ENCODE measurements around the gene ZNF333.
"Not testable (repeated sequence)": the region's sequence is repeated elsewhere in the genome, so short reads cannot be mapped to it uniquely, and the experiment has no call there.

The ZNF333 gene

DNA sequence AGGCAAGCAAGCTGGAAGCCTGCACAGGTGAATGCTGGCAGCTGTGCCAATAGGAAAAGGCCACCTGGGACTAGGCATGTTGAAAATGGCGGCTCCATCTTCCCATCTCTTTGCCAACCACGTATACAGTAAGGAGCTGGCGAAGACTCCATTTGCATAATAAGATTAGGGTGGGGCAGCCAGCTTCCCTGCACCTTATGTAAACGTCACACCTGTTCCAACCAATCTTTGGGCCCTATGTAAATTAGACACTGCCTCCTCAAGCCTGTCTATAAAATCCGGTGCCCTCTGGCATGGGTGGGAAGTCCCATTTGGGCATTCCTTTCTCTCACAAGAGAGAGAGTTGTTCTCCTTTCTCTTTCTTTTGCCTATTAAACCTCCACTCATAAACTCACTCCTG lies 71.8 kb downstream of the ZNF333 start:
- TF ChIP-seq POLR2A (IDR thresholded peaks at IDR 0.05; ENCODE audit: low read depth, low read length) (no peak), POLR2AphosphoS5 (IDR thresholded peaks at IDR 0.05; ENCODE audit: low read depth, low read length) (no peak), POU2F2 (IDR thresholded peaks at IDR 0.05; ENCODE audit: low read depth, low read length) (no peak), TAF1 (IDR thresholded peaks at IDR 0.05; ENCODE audit: low read depth, low read length) (no peak), PAX5 (IDR thresholded peaks at IDR 0.05; ENCODE audit: insufficient read depth, low read length, severe bottlenecking) (no peak), SPI1 (IDR thresholded peaks at IDR 0.05; ENCODE audit: low read depth, low read length) (no peak)
- FAIRE-seq (no peak), DNase-seq (ENCODE audit: insufficient read length, low spot score) (no peak)

DNA sequence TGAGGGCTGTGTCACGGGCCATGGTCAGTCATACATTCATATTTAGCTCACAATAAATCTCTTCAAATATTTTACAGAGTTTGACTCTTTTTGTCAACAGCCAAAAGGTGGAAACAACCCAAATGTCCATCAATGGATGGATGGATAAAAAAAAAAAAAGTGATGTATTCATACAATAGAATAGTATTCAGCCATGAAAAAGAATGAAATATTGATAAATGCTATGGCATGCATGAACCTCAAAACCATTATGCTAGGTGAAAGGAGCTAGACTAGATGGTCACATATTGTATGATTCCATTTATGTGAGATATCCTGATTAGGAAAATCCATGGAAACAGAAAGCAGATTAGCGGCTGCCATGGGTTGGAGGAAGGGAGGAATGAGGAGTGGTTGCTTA lies 72.3 kb downstream of the ZNF333 start:
- FAIRE-seq (no peak), DNase-seq (ENCODE audit: insufficient read length, low spot score) (no peak)
- TF ChIP-seq POLR2A (IDR thresholded peaks at IDR 0.05; ENCODE audit: low read depth, low read length) (no peak), SPI1 (IDR thresholded peaks at IDR 0.05; ENCODE audit: low read depth, low read length) (no peak)

DNA sequence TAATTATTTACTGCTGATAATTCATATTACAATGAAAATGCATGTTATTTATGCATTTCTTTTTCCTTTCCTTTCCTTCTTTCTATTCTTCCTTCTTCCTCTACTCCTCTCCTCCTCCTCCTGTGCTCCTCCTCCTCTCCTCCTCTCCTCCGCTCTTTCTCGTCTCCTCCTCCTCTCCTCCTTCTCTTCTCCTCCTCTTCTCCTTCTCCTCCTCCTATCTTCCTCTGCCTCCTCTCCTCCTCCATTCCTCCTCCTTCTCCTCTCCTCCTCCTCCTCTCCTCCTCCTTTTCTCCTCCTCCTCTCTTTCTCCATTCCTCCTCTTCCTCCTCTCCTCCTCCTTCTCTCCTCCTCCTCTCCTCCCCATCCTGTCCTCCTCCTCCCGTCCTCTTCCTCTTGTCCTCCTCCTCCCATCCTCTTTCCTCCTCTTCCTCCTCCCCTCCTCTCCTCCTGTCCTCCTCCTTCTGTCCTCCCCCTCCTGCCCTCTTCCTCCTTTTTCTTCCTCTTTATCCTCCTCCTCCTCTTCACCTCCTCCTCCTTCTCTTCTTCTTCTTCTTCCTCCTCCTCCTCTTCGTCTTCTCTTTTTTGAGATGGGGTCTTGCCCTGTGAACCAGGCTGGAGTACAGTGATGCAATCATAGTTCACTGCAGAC lies 73.8 kb downstream of the ZNF333 start:
- FAIRE-seq (no peak), DNase-seq (ENCODE audit: insufficient read length, low spot score) (no peak)
- no peak for TF ChIP-seq POU2F2 (IDR thresholded peaks at IDR 0.05; ENCODE audit: low read depth, low read length)
- no peak for TF ChIP-seq POLR2A (IDR thresholded peaks at IDR 0.05; ENCODE audit: low read depth, low read length)
- no peak for TF ChIP-seq POLR2AphosphoS5 (IDR thresholded peaks at IDR 0.05; ENCODE audit: low read depth, low read length)
- TF ChIP-seq PAX5 (IDR thresholded peaks at IDR 0.05; ENCODE audit: insufficient read depth, low read length, severe bottlenecking), result no peak
- no peak for TF ChIP-seq TAF1 (IDR thresholded peaks at IDR 0.05; ENCODE audit: low read depth, low read length)
- TF ChIP-seq SPI1 (IDR thresholded peaks at IDR 0.05; ENCODE audit: low read depth, low read length), result no peak

DNA sequence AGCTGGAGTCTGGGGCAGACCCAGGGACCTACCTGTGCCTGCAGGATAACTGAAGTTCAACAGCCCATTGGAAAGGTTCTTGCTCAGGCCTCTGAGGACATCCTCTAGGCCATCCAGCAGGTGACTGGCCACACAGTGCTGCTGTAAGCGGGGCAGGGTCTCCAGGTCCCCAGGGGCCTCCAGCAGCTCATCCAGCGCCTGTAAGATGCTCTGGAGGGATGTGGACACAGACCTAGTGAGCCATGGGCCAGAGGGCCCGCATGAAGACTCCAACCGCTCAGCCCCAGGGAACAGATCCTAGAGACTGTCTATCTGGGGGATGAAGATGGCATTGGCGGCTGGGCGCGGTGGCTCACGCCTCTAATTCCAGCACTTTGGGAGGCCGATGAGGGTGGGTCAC lies 74.6 kb downstream of the ZNF333 start:
- no peak for DNase-seq (ENCODE audit: insufficient read length, low spot score)
- TF ChIP-seq SPI1 (IDR thresholded peaks at IDR 0.05; ENCODE audit: low read depth, low read length) (no peak), POLR2AphosphoS5 (IDR thresholded peaks at IDR 0.05; ENCODE audit: low read depth, low read length) (no peak), POLR2A (IDR thresholded peaks at IDR 0.05; ENCODE audit: low read depth, low read length) (no peak), PAX5 (IDR thresholded peaks at IDR 0.05; ENCODE audit: insufficient read depth, low read length, severe bottlenecking) (no peak), TAF1 (IDR thresholded peaks at IDR 0.05; ENCODE audit: low read depth, low read length) (no peak), POU2F2 (IDR thresholded peaks at IDR 0.05; ENCODE audit: low read depth, low read length) (no peak)
- no peak for FAIRE-seq

DNA sequence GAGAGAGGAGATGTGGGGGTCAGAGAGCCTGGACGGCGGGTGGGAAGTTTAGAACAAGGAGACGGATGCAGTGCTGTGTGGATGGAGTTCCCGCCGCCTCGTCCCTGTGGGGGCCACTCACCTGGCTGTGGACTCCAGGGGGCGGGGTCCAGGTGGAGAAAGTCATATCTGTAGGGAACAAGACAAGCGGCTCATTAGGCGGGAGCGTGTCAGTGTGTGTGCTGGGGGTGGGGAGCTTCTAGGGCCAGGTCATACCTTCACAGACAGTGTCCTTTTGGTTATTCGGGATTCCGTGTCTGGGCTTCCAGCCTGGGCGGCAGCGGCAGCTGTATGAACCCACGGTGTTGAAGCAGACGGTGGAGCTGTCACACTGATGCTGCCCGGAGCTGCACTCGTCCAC lies 75.6 kb downstream of the ZNF333 start:
- not testable (repeated sequence) for DNase-seq (ENCODE audit: insufficient read length, low spot score)
- FAIRE-seq, result peak; percentile 76

DNA sequence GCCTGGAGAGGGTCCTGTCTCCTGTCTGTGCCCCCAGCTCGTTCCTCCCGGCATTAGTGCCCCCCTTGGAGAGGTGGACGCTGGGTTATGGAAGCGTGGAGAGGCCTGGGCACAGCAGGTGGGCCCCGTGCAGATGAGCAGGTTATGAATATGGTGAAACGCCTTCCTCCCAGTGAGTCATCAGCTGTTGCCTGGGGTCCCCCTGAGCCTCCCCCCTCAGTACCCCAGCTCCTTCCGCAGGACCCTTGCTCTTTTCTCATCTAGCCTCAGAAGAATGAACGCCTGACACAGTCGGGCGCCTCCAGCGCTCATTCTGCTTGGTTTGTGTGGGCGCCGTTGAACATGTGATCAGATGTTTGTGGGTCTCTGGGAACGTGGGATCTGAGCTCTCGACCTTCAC lies 76.0 kb downstream of the ZNF333 start:
- not testable (repeated sequence) for FAIRE-seq; DNase-seq (ENCODE audit: insufficient read length, low spot score)

DNA sequence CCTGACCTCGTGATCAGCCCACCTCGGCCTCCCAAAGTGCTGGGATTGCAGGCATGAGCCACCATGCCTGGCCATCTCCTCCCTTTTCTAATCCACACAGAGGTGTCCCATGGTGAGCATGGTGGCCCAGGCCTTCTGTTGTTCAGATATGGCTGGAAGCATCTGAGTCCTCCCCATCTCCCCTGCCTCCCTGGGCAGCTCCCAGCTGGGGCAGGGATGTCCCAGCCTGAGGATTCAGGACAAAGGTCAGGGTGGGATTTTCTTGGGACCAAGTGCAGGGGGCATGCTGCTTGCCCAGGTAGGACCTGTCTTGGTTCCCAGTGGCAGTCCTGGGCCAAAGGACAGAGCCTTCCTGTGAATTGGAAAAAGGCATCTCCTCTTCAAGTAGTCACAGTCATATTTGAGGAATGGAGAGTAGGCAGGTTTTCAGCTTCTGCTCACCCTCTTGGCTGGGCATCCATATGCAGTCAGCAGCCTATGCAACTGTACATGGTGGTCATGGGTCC lies 77.7 kb downstream of the ZNF333 start:
- no peak for FAIRE-seq
- DNase-seq (ENCODE audit: insufficient read length, low spot score), result no peak

DNA sequence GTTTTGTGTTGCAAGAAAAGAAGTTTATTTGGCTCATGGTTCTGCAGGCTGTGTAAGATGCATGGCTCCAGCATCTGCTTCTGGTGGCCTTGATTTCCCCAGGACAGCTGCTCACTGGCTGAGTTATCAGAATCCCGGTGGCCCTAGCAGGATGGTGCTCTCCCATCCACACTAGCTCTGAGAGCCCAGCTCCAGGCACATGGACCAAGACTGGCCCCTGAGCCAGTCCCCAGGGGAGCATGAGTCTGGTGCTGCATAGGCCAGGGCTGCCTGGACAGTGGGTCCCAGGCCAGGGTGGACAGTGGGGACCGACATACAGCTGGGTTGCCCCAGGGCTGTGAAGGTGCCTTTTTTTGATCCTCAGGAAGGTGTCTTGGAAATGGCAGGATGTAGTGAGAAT lies 78.2 kb downstream of the ZNF333 start:
- TF ChIP-seq POU2F2 (IDR thresholded peaks at IDR 0.05; ENCODE audit: low read depth, low read length) (no peak), SPI1 (IDR thresholded peaks at IDR 0.05; ENCODE audit: low read depth, low read length) (no peak), POLR2AphosphoS5 (IDR thresholded peaks at IDR 0.05; ENCODE audit: low read depth, low read length) (no peak), TAF1 (IDR thresholded peaks at IDR 0.05; ENCODE audit: low read depth, low read length) (no peak), POLR2A (IDR thresholded peaks at IDR 0.05; ENCODE audit: low read depth, low read length) (no peak), PAX5 (IDR thresholded peaks at IDR 0.05; ENCODE audit: insufficient read depth, low read length, severe bottlenecking) (no peak)
- FAIRE-seq (no peak), DNase-seq (ENCODE audit: insufficient read length, low spot score) (no peak)

More for the DNA sequence above, 77.7 kb downstream of the ZNF333 start:
- TF ChIP-seq PAX5 (IDR thresholded peaks at IDR 0.05; ENCODE audit: insufficient read depth, low read length, severe bottlenecking), result no peak
- TF ChIP-seq POU2F2 (IDR thresholded peaks at IDR 0.05; ENCODE audit: low read depth, low read length), result no peak
- TF ChIP-seq POLR2AphosphoS5 (IDR thresholded peaks at IDR 0.05; ENCODE audit: low read depth, low read length), result no peak
- no peak for TF ChIP-seq TAF1 (IDR thresholded peaks at IDR 0.05; ENCODE audit: low read depth, low read length)
- TF ChIP-seq POLR2A (IDR thresholded peaks at IDR 0.05; ENCODE audit: low read depth, low read length), result no peak
- no peak for TF ChIP-seq SPI1 (IDR thresholded peaks at IDR 0.05; ENCODE audit: low read depth, low read length)

DNA sequence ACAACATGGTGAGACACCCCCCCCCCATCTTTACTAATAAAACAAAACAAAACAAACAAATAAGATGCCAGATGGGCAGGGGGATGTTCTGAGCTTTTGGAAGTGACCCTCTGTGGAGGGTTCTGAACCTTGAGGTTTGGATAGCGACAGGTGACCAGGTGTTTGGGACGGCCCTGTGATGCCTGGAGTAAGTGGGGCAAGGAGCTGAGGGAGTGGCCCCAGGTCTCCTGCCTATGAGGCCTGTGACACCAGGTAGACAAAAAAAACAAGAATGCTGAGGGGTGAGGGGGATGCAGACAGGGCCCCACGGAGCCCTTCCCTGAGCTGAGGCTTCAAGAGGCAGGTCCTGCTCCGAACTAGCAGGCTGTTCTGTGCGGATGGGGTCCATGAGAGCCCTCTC lies 79.4 kb downstream of the ZNF333 start:
- no peak for DNase-seq (ENCODE audit: insufficient read length, low spot score)
- no peak for FAIRE-seq
- TF ChIP-seq POLR2A (IDR thresholded peaks at IDR 0.05; ENCODE audit: low read depth, low read length) (no peak), POU2F2 (IDR thresholded peaks at IDR 0.05; ENCODE audit: low read depth, low read length) (no peak)

DNA sequence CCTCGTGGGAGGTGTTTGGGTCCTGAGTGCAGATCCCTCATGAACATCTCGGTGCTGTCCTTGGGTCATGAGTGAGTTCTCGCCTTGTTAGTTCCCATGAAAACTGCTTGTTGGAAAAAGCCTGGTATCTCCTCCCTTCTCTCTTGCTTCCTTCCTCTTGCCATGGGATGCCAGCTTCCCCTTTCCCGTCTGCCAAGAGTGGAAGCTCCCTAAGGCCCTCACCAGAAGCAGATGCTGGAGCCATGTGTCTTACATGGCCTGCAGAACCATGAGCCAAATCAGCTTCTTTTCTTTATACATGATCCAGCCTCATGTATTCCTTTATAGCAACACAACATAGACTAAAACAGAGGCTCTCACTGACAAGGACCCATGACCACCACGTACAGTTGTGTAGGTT lies 80.3 kb downstream of the ZNF333 start:
- FAIRE-seq (no peak), DNase-seq (ENCODE audit: insufficient read length, low spot score) (no peak)
- TF ChIP-seq POLR2AphosphoS5 (IDR thresholded peaks at IDR 0.05; ENCODE audit: low read depth, low read length), result no peak
- TF ChIP-seq SPI1 (IDR thresholded peaks at IDR 0.05; ENCODE audit: low read depth, low read length), result no peak
- no peak for TF ChIP-seq POLR2A (IDR thresholded peaks at IDR 0.05; ENCODE audit: low read depth, low read length)
- TF ChIP-seq PAX5 (IDR thresholded peaks at IDR 0.05; ENCODE audit: insufficient read depth, low read length, severe bottlenecking), result no peak
- TF ChIP-seq POU2F2 (IDR thresholded peaks at IDR 0.05; ENCODE audit: low read depth, low read length), result no peak
- no peak for TF ChIP-seq TAF1 (IDR thresholded peaks at IDR 0.05; ENCODE audit: low read depth, low read length)
